Loucy (cell line): ENCODE data around the gene TENM3.

Experiments
- H2AFZ ChIP-seq: fragments of 200-600 bp; sonication (generic); 2 replicates; pipeline ENCODE4 v1.6.0; 2016; ENCODE audit warnings: antibody characterized with exemption, mild to moderate bottlenecking, low read length, moderate library complexity
- H3F3A ChIP-seq: fragments of 200-600 bp; 2 replicates; pipeline ENCODE4 v1.6.0; 2016; ENCODE audit warnings: antibody characterized with exemption, low read depth, mild to moderate bottlenecking
- H3K27me3 ChIP-seq: fragments of 200-600 bp; sonication (generic); 2 replicates; pipeline ENCODE4 v1.6.1; 2014; ENCODE audit warnings: low read length, mild to moderate bottlenecking; ENCODE audit not compliant: insufficient read depth, poor library complexity, severe bottlenecking
- H3K36me3 ChIP-seq: fragments of 200-600 bp; sonication (generic); 2 replicates; pipeline ENCODE4 v1.6.1; 2016; ENCODE audit warnings: low read length; ENCODE audit not compliant: insufficient read depth
- H3K4me1 ChIP-seq: fragments of 200-600 bp; sonication (generic); 2 replicates; pipeline ENCODE4 v1.5.1; 2014; ENCODE audit warnings: low read length, mild to moderate bottlenecking; ENCODE audit not compliant: insufficient read depth, poor library complexity, severe bottlenecking
- H3K4me2 ChIP-seq: fragments of 200-600 bp; sonication (generic); 2 replicates; pipeline ENCODE4 v1.6.0; 2014; ENCODE audit warnings: antibody characterized with exemption, low read length, low read depth, mild to moderate bottlenecking; ENCODE audit not compliant: poor library complexity, severe bottlenecking
- H3K4me3 ChIP-seq: fragments of 200-600 bp; sonication (generic); 2 replicates; pipeline ENCODE4 v1.5.1; 2014; ENCODE audit warnings: low read length, mild to moderate bottlenecking, mixed read lengths; ENCODE audit not compliant: poor library complexity, severe bottlenecking
- H3K79me2 ChIP-seq: fragments of 200-600 bp; sonication (generic); 2 replicates; pipeline ENCODE4 v1.6.1; 2014; ENCODE audit warnings: low read length; ENCODE audit not compliant: insufficient read depth
- H3K9ac ChIP-seq: fragments of 200-600 bp; sonication (generic); 2 replicates; pipeline ENCODE4 v1.6.0; 2014; ENCODE audit warnings: mild to moderate bottlenecking, low read depth, low read length, moderate library complexity; ENCODE audit not compliant: poor library complexity, severe bottlenecking
- H3K9me2 ChIP-seq: fragments of 200-600 bp; sonication (generic); replicated peaks from 2 replicates; pipeline ENCODE4 v1.6.1; 2016; ENCODE audit warnings: low read depth, low read length, mixed read lengths
- H3K9me3 ChIP-seq: fragments of 200-600 bp; sonication (generic); 2 replicates; pipeline ENCODE4 v1.6.1; 2014; ENCODE audit warnings: mild to moderate bottlenecking, antibody characterized with exemption, low read length, low read depth; ENCODE audit not compliant: insufficient read depth
- H4K20me1 ChIP-seq: fragments of 200-600 bp; sonication (generic); 2 replicates; pipeline ENCODE4 v1.6.0; 2014; ENCODE audit warnings: antibody characterized with exemption, low read length, mild to moderate bottlenecking; ENCODE audit not compliant: insufficient read depth, poor library complexity, severe bottlenecking
- EZH2phosphoT487 ChIP-seq: fragments of 200-600 bp; IDR thresholded peaks from 2 replicates; pipeline ENCODE4 v1.6.1; 2018; ENCODE audit warnings: antibody characterized with exemption, mild to moderate bottlenecking, moderate library complexity, borderline replicate concordance
- TF ChIP-seq, protein P1 (sequence below): fragments of 200-600 bp; sonication (generic); conservative IDR thresholded peaks from 2 replicates; pipeline ENCODE4 v1.5.1; 2014; ENCODE audit warnings: mild to moderate bottlenecking, antibody characterized with exemption, low read length

The TENM3 gene

DNA sequence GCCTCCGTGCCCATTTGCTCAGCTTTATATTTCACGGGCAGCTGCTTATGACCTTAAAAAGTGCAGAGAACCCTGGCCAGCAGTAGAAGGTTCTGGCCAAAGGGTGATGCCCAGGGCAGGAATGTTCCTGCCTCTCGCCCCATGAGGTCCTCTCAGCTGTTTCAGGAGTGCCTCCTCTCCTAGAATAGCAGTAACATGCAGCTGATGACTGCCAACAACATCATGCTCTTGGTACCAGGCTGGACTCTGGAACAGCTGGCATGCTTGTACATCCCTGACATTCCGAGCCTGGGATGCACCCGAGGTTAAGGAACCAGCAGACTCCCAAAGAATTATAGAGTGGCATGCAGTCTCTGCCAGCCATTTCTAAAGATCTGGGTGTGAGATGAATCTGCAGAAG, 11.7 kb upstream of the TENM3 start:
- TF ChIP-seq, protein P1, sequence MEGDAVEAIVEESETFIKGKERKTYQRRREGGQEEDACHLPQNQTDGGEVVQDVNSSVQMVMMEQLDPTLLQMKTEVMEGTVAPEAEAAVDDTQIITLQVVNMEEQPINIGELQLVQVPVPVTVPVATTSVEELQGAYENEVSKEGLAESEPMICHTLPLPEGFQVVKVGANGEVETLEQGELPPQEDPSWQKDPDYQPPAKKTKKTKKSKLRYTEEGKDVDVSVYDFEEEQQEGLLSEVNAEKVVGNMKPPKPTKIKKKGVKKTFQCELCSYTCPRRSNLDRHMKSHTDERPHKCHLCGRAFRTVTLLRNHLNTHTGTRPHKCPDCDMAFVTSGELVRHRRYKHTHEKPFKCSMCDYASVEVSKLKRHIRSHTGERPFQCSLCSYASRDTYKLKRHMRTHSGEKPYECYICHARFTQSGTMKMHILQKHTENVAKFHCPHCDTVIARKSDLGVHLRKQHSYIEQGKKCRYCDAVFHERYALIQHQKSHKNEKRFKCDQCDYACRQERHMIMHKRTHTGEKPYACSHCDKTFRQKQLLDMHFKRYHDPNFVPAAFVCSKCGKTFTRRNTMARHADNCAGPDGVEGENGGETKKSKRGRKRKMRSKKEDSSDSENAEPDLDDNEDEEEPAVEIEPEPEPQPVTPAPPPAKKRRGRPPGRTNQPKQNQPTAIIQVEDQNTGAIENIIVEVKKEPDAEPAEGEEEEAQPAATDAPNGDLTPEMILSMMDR, result no peak
- TF ChIP-seq EZH2phosphoT487, result no peak
- Histone ChIP-seq H3K79me2 (no peaks in the 10 kb centered on the region), H3K9me2 (no peaks in the 10 kb centered on the region), H4K20me1 (no peaks in the 10 kb centered on the region), H3K4me2 (no peak overlapping the region), H3K9ac (no peak overlapping the region), H3K4me1 (no peaks in the 10 kb centered on the region), H3K9me3 (no peaks in the 10 kb centered on the region), H3F3A (no peaks in the 10 kb centered on the region), H3K36me3 (no peaks in the 10 kb centered on the region), H3K4me3 (no peak overlapping the region), H3K27me3 (no peaks in the 10 kb centered on the region), H2AFZ (no peak overlapping the region)

GRCh38 chr4:182233310-182234090, 9.7 kb upstream of the TENM3 start:
- no peaks in the 10 kb centered on the region for H3K9me2 ChIP-seq
- no peak overlapping the region for H2AFZ ChIP-seq
- H4K20me1 ChIP-seq, result no peaks in the 10 kb centered on the region
- H3K4me3 ChIP-seq, result no peak overlapping the region
- H3K4me2 ChIP-seq, result no peak overlapping the region
- no peaks in the 10 kb centered on the region for H3K79me2 ChIP-seq
- H3K27me3 ChIP-seq, result no peaks in the 10 kb centered on the region
- H3K4me1 ChIP-seq, result no peaks in the 10 kb centered on the region
- no peak overlapping the region for H3K9ac ChIP-seq
- no peaks in the 10 kb centered on the region for H3F3A ChIP-seq
- no peaks in the 10 kb centered on the region for H3K36me3 ChIP-seq
- H3K9me3 ChIP-seq, result no peaks in the 10 kb centered on the region
- TF ChIP-seq, protein P1, result no peak

DNA sequence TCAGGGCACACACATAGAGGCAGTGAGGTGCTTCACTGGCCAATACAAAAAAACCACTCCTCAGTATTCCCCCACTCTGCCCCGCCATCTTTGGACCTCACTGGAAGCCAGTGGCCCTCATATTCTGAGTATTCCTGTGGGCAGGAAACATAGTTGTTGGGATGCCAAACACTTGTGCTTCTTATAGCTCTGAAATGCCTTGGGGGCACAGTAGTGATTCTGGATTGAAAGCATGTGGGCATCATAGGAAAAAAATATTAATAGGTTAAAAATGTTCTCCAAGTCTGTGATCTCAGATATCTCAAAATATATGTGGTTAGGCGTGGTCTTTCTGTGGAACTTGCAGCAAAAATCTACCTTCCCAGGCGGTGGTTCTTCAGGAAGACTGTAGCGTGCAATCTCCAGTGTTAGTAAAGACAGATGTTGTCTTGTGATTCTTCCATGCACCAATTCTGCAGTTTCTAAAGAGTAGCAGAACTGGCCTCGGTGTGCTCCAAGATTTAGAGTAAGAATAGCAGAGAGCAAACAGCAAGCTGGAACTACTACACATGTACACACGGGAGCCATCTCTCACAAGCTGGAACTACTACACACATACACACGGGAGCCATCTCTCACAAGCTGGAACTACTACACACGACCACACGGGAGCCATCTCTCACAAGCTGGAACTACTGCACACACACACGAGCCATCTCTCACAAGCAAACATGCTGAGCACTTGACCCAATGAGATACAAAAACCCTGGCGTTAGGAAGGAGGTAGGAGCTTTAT, 8.0 kb upstream of the TENM3 start:
- H3K9me3 ChIP-seq, result no peaks in the 10 kb centered on the region
- no peak overlapping the region for H2AFZ ChIP-seq

More for the DNA sequence above, 8.0 kb upstream of the TENM3 start:
- Histone ChIP-seq H3K36me3 (no peaks in the 10 kb centered on the region), H3K4me3 (no peak overlapping the region), H3F3A (no peaks in the 10 kb centered on the region), H3K27me3 (no peaks in the 10 kb centered on the region), H3K9ac (no peak overlapping the region), H3K9me2 (no peaks in the 10 kb centered on the region), H3K79me2 (no peaks in the 10 kb centered on the region), H4K20me1 (no peaks in the 10 kb centered on the region), H3K4me1 (no peaks in the 10 kb centered on the region), H3K4me2 (no peak overlapping the region)
- TF ChIP-seq, protein P1, result no peak
- TF ChIP-seq EZH2phosphoT487, result no peak
